Lower leg skin (tissue), 4 donors: ENCODE measurements around the gene CABP2. TPM values are rescaled to one million over a fixed set of nuclear protein-coding genes. Genes with fewer than 3 reads are reported as not detected.

Experiments
- DNase-seq, 2 donors: peaks; one replicate each; pipeline ENCODE4 v3.0.0-alpha.2; 2019; ENCODE audit warnings: low spot score in 2 of 2
- H3K4me3 ChIP-seq: fragments of 200-600 bp; sonication (generic); 2 replicates; pipeline ENCODE4 v1.5.1; 2017; ENCODE audit warnings: mild to moderate bottlenecking, low read depth; ENCODE audit not compliant: poor library complexity, severe bottlenecking
- CTCF ChIP-seq, 3 donors: fragments of 450-650 bp; IDR thresholded peaks; one replicate each; pipeline ENCODE4 v1.5.1; 2016; ENCODE audit warnings: antibody characterized with exemption in 3 of 3, mild to moderate bottlenecking in 3 of 3, moderate library complexity in 2 of 3
- POLR2A ChIP-seq, 2 donors: fragments of 450-650 bp; IDR thresholded peaks; one replicate each; pipeline ENCODE4 v1.6.1; 2016 to 2017; ENCODE audit warnings: antibody characterized with exemption in 2 of 2, mild to moderate bottlenecking in 1 of 2, moderate library complexity in 1 of 2
- WGBS, 2 donors: methylation state at CpG; one replicate each; pipeline ENCODE4 v1.1.5; 2018; 5-methylcytosine and 5-hydroxymethylcytosine counted together
- intact Hi-C: fragments of 100-400 bp; cut with DNase I; formaldehyde crosslinking; loops from one replicate; pipeline ENCODE4 v1.15.0; 2023; ENCODE audit warnings: low total_unique reads
- total RNA-seq, 4 donors: library from RNA; depleted of rRNA; stranded (reverse); fragments of >200 nt; gene quantifications; one replicate each; pipeline ENCODE4 v1.1.0, GENCODE V29; 2016

The CABP2 gene
- total RNA-seq, 4 donors from 2014 or later, result not detected

GRCh38 chr11:67492069-67492727 lies 31.0 kb downstream of the CABP2 start:
- H3K4me3 ChIP-seq, result no peak overlapping the region
- WGBS, 2 donors, result 89 to 93% methylated on average over 13 to 17 of the region's 19 CpGs
- no peak for TF ChIP-seq POLR2A (IDR thresholded peaks at IDR 0.05)
- no peak for TF ChIP-seq CTCF (IDR thresholded peaks at IDR 0.05)
- intact Hi-C loops, result no loop called here
- DNase-seq, result no peak

GRCh38 chr11:67491276-67492068 lies 31.8 kb downstream of the CABP2 start:
- 79 to 82% methylated on average over 12 to 22 of the region's 24 CpGs for WGBS, 2 donors
- DNase-seq, result no peak
- H3K4me3 ChIP-seq, result no peak overlapping the region
- no peak for TF ChIP-seq CTCF (IDR thresholded peaks at IDR 0.05)
- no peak for TF ChIP-seq POLR2A (IDR thresholded peaks at IDR 0.05)
- intact Hi-C loops, result no loop called here

GRCh38 chr11:67490727-67491065 lies 32.5 kb downstream of the CABP2 start:
- 69% methylated on average over 15 of the region's 15 CpGs for WGBS, 2 donors
- intact Hi-C loops, result no loop called here
- no peak for TF ChIP-seq POLR2A (IDR thresholded peaks at IDR 0.05)
- no peak for TF ChIP-seq CTCF (IDR thresholded peaks at IDR 0.05)
- no peak overlapping the region for H3K4me3 ChIP-seq
- peak in 1 of 2 donors; percentile 85 for DNase-seq

- intact Hi-C loops, result no loop called here
- no peak for TF ChIP-seq POLR2A (IDR thresholded peaks at IDR 0.05)
- TF ChIP-seq CTCF (IDR thresholded peaks at IDR 0.05), result no peak
- no peak overlapping the region for H3K4me3 ChIP-seq
- peak in 1 of 2 donors; percentile 68 for DNase-seq
- WGBS, 2 donors, result 85 to 89% methylated on average over 20 to 23 of the region's 23 CpGs
Measured at GRCh38 chr11:67489885-67490726, 33.1 kb downstream of the CABP2 start.

- WGBS, 2 donors, result 81 to 85% methylated on average over 17 to 18 of the region's 25 CpGs
- no peak overlapping the region for H3K4me3 ChIP-seq
- peak in 1 of 2 donors; percentile 80 for DNase-seq
- TF ChIP-seq CTCF (IDR thresholded peaks at IDR 0.05), result no peak
- TF ChIP-seq POLR2A (IDR thresholded peaks at IDR 0.05), result no peak
- intact Hi-C loops, result no loop called here
Measured at GRCh38 chr11:67489203-67489884, 33.9 kb downstream of the CABP2 start.
